Lung (tissue), 12 donors: ENCODE measurements around the gene HTRA1. TPM values are rescaled to one million over a fixed set of nuclear protein-coding genes. Genes with fewer than 3 reads are reported as not detected.
A peak's percentile ranks its signal among the peaks of the same experiment; 100 is the strongest.

ENCODE experiments used
- ATAC-seq: fragments of 200-7000 bp; cut with Tn5 transposase; one replicate; pipeline ENCODE4 v1.9.1; 2020; ENCODE audit warnings: moderate number of reproducible peaks; ENCODE audit not compliant: insufficient read depth, low FRiP score
- DNase-seq, 3 donors: peaks; one replicate each; pipeline ENCODE4 v3.0.0-alpha.2; 2013 to 2017
- H3K27ac ChIP-seq, 2 donors: one replicate each; pipeline ENCODE4 v1.5.1; 2013; ENCODE audit warnings: mild to moderate bottlenecking in 2 of 2, moderate library complexity in 2 of 2, control low read depth in 1 of 2, inconsistent platforms in 1 of 2, low read depth in 1 of 2, low read length in 1 of 2
- H3K27me3 ChIP-seq, 3 donors: one replicate each; pipeline ENCODE4 v1.5.1; 2013; ENCODE audit warnings: low read length in 2 of 3; ENCODE audit not compliant: control insufficient read depth in 3 of 3, insufficient read depth in 3 of 3
- H3K36me3 ChIP-seq, 4 donors: one replicate each; pipeline ENCODE4 v1.5.1; 2013; ENCODE audit warnings: low read length in 4 of 4, mild to moderate bottlenecking in 1 of 4, moderate library complexity in 1 of 4; ENCODE audit not compliant: control insufficient read depth in 4 of 4, insufficient read depth in 4 of 4
- H3K4me1 ChIP-seq, 5 donors: one replicate each; pipeline ENCODE4 v1.5.1; 2013; ENCODE audit warnings: low read length in 5 of 5, mild to moderate bottlenecking in 2 of 5, moderate library complexity in 1 of 5; ENCODE audit not compliant: control insufficient read depth in 5 of 5, insufficient read depth in 5 of 5
- H3K4me3 ChIP-seq: one replicate; pipeline ENCODE4 v1.5.1; 2013; ENCODE audit warnings: mild to moderate bottlenecking, control low read depth, moderate library complexity
- H3K9ac ChIP-seq, 2 donors: one replicate each; pipeline ENCODE4 v1.5.1; 2013; ENCODE audit warnings: low read length in 2 of 2, control low read depth in 1 of 2; ENCODE audit not compliant: insufficient read depth in 1 of 2
- H3K9me3 ChIP-seq, 4 donors: one replicate each; pipeline ENCODE4 v1.5.1; 2013; ENCODE audit warnings: low read length in 3 of 4, mild to moderate bottlenecking in 1 of 4, moderate library complexity in 1 of 4; ENCODE audit not compliant: control insufficient read depth in 4 of 4, insufficient read depth in 3 of 4
- WGBS, 2 donors: extraction: QIAGEN DNeasy Blood & Tissue Kit; methylation state at CpG; one replicate each; pipeline ENCODE4 v1.1.7; 2013; 5-methylcytosine and 5-hydroxymethylcytosine counted together
- polyA plus RNA-seq, 2 donors: library from polyadenylated mRNA; stranded (reverse); fragments of 200-250 nt; gene quantifications; one replicate each; pipeline ENCODE4 v1.2.1, GENCODE V29; 2013
- total RNA-seq, 2 donors: library from RNA; depleted of rRNA in 1 of 2; stranded (reverse); fragments of >200 nt in 1 of 2; gene quantifications; one replicate each; pipeline ENCODE4 v1.2.1, GENCODE V29; 2014 to 2021
- TF ChIP-seq, protein P1 (sequence below): IDR thresholded peaks from 2 replicates; pipeline ENCODE4 v1.5.1; 2012; ENCODE audit warnings: mild to moderate bottlenecking; ENCODE audit errors: control extremely low read depth, extremely low read depth
- donor health status: control.
- donor health status: control.
- donor health status: Bipolar disorder and iron deficiency.
- donor health status: healthy.
- donor health status: DM: yes; HTN: yes; CAD: no.

The HTRA1 gene
- total and polyA plus RNA-seq, 4 donors: 30.4 to 59.8 (median 46.1) TPM

DNA sequence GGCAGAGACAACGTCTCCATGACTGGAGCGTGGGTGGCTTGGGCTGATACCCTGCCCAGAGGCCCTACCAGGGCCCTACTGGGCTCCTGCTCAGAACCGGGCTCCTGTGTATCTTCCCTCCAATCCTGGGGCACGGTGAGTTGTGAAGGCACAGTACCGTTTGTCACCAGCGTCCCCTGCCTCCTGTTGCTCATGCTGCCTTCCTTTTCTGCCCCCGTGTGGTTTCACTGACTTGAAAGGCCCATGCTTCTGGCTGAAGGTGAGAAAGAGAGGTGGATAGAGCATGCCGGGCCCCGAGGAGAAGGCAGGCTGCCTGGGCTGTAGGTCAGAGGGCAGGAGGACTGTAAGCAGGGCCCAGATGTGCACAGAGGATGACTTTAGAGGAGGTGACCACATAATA lies 90.1 kb downstream of the HTRA1 start:
- 52 to 62% methylated on average over 9 of the region's 9 CpGs for WGBS, 2 donors
- Histone ChIP-seq H3K9ac (no peak overlapping the region), H3K36me3 (no peaks in the 10 kb centered on the region), H3K4me1 (peaks cover 0 to 4% (median 0%) of the 10 kb centered on the region in 5 donors), H3K4me3 (no peak overlapping the region), H3K27ac (no peak overlapping the region), H3K27me3 (no peaks in the 10 kb centered on the region), H3K9me3 (peaks cover 0 to 2% (median 0%) of the 10 kb centered on the region in 4 donors)
- TF ChIP-seq, protein P1, sequence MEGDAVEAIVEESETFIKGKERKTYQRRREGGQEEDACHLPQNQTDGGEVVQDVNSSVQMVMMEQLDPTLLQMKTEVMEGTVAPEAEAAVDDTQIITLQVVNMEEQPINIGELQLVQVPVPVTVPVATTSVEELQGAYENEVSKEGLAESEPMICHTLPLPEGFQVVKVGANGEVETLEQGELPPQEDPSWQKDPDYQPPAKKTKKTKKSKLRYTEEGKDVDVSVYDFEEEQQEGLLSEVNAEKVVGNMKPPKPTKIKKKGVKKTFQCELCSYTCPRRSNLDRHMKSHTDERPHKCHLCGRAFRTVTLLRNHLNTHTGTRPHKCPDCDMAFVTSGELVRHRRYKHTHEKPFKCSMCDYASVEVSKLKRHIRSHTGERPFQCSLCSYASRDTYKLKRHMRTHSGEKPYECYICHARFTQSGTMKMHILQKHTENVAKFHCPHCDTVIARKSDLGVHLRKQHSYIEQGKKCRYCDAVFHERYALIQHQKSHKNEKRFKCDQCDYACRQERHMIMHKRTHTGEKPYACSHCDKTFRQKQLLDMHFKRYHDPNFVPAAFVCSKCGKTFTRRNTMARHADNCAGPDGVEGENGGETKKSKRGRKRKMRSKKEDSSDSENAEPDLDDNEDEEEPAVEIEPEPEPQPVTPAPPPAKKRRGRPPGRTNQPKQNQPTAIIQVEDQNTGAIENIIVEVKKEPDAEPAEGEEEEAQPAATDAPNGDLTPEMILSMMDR: no peak
- DNase-seq: no peak
- no peak for ATAC-seq

DNA sequence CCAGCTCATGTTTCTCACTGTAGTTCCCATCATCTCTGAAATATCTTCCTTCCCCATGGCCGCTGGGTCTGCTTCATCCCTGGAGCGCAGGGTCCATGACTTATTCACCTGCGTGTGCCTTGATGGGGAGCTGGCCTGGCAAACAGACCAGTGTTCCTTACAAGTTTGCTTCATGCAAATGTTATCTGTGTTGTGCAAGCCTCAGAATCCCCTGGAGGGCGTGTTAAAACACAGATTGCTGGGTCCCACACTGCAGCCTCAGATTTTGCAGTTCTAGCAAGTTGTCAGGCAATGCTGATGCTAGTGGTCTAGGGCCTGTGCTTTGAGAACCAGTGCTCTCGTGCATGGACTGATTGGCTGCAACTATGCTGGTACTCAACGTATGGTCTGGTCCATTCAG lies 92.0 kb downstream of the HTRA1 start:
- WGBS, 2 donors: 86 to 88% methylated on average over 6 of the region's 6 CpGs
- Histone ChIP-seq H3K4me3 (no peak overlapping the region), H3K9ac (no peak overlapping the region), H3K36me3 (no peaks in the 10 kb centered on the region), H3K27me3 (no peaks in the 10 kb centered on the region), H3K4me1 (peaks cover 0 to 5% (median 0%) of the 10 kb centered on the region in 5 donors), H3K27ac (no peak overlapping the region), H3K9me3 (peaks cover 0 to 2% (median 0%) of the 10 kb centered on the region in 4 donors)
- TF ChIP-seq, protein P1: no peak
- DNase-seq: no peak
- ATAC-seq: no peak

DNA sequence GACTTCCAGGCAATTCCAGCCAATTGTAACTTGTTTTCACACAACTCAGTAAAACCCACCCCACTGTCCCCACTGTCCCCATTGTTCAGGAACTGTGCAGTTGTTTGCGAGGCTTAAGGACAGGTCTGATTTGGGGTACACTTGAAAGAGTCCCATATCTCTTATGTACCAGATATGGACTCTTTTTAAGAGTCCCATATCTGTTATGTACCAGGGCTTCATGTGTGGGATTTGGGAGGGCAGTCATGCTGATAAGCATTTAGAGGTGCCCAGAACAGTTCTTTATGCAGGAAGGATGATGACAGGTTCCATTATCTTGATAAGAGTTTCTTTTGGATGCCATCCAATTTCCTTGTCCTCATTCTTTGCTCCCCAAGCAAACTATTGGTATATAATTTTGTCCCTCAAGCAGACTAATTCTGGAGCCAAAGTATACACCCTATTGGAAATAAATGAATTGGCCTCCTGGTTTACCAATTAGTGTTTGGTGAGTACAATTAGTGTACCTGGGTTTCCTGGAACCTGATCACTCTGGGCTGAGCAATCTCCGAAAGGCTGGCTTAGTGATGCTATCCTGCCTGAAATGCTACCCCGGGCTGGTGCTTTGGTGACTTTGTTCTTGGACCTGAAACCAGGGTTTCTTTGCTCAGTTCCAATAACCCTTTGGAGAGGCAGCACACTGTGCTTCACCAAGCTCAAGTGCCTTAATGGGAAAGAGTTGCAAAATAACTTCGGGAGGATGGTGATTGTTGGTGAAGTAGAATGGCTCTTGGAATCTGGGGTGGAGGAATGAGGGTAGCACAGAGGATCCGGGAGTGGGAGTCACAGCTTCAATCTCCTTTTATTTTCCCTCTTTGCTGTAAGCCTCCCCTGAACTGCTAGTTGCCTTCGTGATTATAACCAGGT lies 93.0 kb downstream of the HTRA1 start:
- H3K9me3 ChIP-seq: peaks cover 0 to 2% (median 0%) of the 10 kb centered on the region in 4 donors
- no peak overlapping the region for H3K9ac ChIP-seq
- no peaks in the 10 kb centered on the region for H3K27me3 ChIP-seq
- H3K27ac ChIP-seq: peak overlapping the region in 1 of 2 donors; percentile 2
- no peaks in the 10 kb centered on the region for H3K36me3 ChIP-seq
- TF ChIP-seq, protein P1: no peak
- DNase-seq (no peak), ATAC-seq (peak; percentile 38)
- no peak overlapping the region for H3K4me3 ChIP-seq
- peaks cover 0 to 5% (median 0%) of the 10 kb centered on the region in 5 donors for H3K4me1 ChIP-seq
- WGBS, 2 donors: 76 to 81% methylated on average over 6 of the region's 6 CpGs
